IPS-15b (cell line): ENCODE results near the gene CORO1C.
"Not testable (repeated sequence)": the region's sequence is repeated elsewhere in the genome, so short reads cannot be mapped to it uniquely, and the experiment has no call there.

Experiments
- H3K27me3 ChIP-seq: one replicate; pipeline ENCODE4 v1.6.1; 2013; ENCODE audit warnings: low read length; ENCODE audit not compliant: control insufficient read depth, insufficient read depth
- H3K36me3 ChIP-seq: one replicate; pipeline ENCODE4 v1.6.1; 2013; ENCODE audit warnings: low read length; ENCODE audit not compliant: control insufficient read depth, insufficient read depth
- H3K4me1 ChIP-seq: one replicate; pipeline ENCODE4 v1.6.1; 2013; ENCODE audit warnings: mild to moderate bottlenecking, low read length; ENCODE audit not compliant: control insufficient read depth, insufficient read depth
- H3K4me3 ChIP-seq: one replicate; pipeline ENCODE4 v1.5.1; 2013; ENCODE audit warnings: low read depth, low read length
- H3K9ac ChIP-seq: one replicate; pipeline ENCODE4 v1.6.1; 2013; ENCODE audit warnings: low read depth, mild to moderate bottlenecking, low read length
- H3K9me3 ChIP-seq: one replicate; pipeline ENCODE4 v1.6.1; 2013; ENCODE audit warnings: mild to moderate bottlenecking, low read length; ENCODE audit not compliant: control insufficient read depth, insufficient read depth

CORO1C gene

DNA sequence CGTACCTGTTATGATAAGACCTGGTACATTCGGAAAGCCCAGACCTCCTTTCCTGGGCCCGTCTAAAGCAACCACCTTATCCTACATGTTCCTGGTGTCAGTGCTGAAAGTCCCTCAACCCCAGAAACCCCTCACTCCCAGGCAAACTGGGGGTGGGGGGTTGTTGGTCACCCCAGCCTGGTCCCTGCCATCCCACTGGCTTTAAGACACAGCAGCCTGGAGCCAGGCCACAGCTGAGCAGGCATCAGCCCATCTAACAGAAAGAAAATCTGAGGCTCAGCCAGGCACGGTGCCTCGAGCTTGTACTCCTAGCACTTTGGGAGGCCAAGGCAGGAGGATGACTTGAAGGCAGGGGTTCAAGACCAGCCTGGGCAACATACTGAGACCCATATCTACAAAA lies 102.2 kb downstream of the CORO1C start:
- Histone ChIP-seq H3K4me1 (peaks cover 2% of the 10 kb centered on the region), H3K27me3 (no peaks in the 10 kb centered on the region), H3K9me3 (no peaks in the 10 kb centered on the region)

DNA sequence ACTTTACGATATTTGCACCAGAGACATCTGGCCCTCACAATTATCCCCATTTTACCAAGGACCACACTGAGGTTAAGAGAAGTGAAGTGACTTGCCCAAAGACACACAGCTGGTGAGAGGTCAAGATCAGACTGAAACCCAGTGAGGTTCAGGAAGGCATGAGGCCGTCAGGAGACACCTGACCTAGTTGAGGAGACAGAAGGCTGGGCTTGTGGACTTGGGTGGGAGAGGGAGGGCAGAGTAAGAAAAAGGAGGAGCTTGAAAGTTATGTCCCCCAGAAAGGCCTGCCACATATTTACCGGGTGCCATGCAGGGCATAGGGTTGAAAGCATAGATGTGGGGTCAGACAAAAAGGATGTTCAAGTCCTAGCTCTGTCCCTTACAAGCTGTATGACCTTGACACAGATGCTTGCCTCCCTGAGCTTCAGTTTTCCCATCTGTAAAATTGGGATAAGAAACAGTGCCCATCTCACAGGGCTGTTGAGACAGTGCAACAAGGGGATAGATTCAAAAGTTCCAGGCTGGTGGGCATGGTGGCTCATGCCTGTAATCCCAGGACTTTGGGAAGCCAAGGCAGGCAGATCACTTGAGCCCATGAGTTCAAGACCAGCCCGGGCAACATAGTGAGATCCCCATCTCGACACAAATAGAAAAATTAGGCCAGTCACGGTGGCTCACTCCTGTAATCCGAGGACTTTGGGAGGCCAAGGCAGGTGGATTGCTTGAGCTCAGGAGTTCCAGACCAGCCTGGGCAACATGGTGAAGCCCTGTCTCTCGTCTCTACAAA lies 104.0 kb downstream of the CORO1C start:
- peaks cover 5% of the 10 kb centered on the region for H3K4me1 ChIP-seq
- no peaks in the 10 kb centered on the region for H3K9me3 ChIP-seq
- H3K9ac ChIP-seq, result no peak overlapping the region
- H3K27me3 ChIP-seq, result no peaks in the 10 kb centered on the region
- no peak overlapping the region for H3K4me3 ChIP-seq
- H3K36me3 ChIP-seq, result no peaks in the 10 kb centered on the region

More for the DNA sequence above, 102.2 kb downstream of the CORO1C start:
- H3K36me3 ChIP-seq, result no peaks in the 10 kb centered on the region
- no peak overlapping the region for H3K4me3 ChIP-seq
- no peak overlapping the region for H3K9ac ChIP-seq

DNA sequence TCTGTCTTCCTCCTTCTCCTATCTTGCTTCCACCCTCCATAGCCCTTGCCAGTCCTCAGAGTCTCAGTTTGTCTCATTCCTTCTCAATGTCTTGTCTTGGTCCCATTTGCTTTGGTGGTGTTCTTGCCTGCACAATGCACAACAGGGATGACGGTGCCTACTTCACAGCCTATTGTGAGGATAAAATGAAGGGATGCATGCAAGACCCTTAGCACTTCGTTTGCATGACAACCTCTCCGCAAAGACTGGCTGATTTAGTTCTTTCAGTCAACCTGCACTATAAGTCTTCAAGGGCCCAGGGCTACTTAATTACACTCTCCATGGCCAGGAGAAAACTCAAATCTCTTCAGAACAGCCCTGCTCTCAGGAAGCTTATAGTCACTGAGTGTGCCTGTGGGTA lies 106.1 kb downstream of the CORO1C start:
- Histone ChIP-seq H3K4me3 (no peak overlapping the region), H3K4me1 (peaks cover 8% of the 10 kb centered on the region), H3K9me3 (no peaks in the 10 kb centered on the region), H3K9ac (no peak overlapping the region), H3K27me3 (no peaks in the 10 kb centered on the region), H3K36me3 (no peaks in the 10 kb centered on the region)

DNA sequence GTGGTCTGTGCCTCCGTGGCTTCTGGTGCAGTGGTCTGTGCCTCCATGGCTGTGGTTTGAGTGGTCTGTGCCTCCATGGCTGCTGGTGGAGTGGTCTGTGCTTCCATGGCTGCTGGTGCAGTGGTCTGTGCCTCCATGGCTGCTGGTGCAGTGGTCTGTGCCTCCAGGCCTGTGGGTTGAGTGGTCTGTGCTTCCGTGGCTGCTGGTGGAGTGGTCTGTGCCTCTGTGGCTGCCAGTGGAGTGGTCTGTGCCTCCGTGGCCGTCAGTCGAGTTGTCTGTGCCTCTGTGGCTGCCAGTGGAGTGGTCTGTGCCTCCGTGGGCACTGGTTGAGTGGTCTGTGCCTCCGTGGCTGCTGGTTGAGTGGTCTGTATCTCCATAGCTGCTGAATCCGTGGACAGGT lies 107.7 kb downstream of the CORO1C start:
- no peaks in the 10 kb centered on the region for H3K9me3 ChIP-seq

GRCh38 chr12:108622921-108623514 lies 108.3 kb downstream of the CORO1C start:
- H3K9ac ChIP-seq, result no peak overlapping the region
- no peaks in the 10 kb centered on the region for H3K36me3 ChIP-seq
- H3K9me3 ChIP-seq, result no peaks in the 10 kb centered on the region
- H3K4me3 ChIP-seq, result no peak overlapping the region
- H3K27me3 ChIP-seq, result no peaks in the 10 kb centered on the region
- H3K4me1 ChIP-seq, result peaks cover 8% of the 10 kb centered on the region

More for the DNA sequence above, 107.7 kb downstream of the CORO1C start:
- no peak overlapping the region for H3K4me3 ChIP-seq
- H3K4me1 ChIP-seq, result peaks cover 8% of the 10 kb centered on the region
- H3K36me3 ChIP-seq, result no peaks in the 10 kb centered on the region
- H3K9ac ChIP-seq, result no peak overlapping the region
- H3K27me3 ChIP-seq, result no peaks in the 10 kb centered on the region

DNA sequence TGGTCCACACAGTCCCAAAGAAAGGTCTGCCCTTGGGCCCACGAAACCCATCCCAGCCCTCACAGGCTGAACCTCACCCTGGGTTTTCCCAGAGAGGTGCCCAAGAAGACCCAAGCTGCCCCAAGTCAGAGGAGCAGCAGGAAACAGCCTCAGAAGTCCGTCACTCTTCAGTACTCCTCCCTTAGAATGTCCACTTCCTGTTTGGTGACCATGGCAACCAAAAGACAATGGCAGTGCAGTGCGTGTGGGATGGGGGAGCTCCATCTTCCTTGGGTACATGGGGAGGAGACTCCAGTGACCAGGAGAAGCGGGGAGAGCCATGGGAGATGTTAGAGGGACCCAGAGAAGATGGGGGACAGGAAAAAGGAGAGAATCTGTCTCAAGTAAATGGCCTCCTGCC lies 108.9 kb downstream of the CORO1C start:
- peaks cover 8% of the 10 kb centered on the region for H3K4me1 ChIP-seq
- H3K9ac ChIP-seq, result no peak overlapping the region
- no peak overlapping the region for H3K4me3 ChIP-seq

DNA sequence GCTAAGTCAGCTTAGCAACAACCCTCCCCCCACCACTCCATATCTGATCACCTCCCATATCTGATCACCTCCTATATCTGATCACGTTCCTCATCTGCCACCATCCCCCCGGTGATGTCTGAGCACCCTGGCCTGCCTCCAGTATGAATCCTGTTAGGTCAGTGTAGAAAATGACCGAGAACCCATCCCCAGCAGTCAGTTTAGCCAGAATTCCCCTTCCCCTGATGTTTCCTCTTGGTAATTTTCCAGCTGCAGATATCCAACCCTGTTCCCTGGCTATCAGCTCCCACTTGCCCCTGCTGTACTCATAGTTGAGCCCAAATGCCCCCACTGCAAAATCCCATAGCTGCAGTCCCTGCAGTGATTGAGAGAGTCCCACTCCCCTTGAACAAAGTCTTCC lies 110.2 kb downstream of the CORO1C start:
- Histone ChIP-seq H3K27me3 (no peaks in the 10 kb centered on the region), H3K36me3 (peaks cover 2% of the 10 kb centered on the region), H3K9me3 (no peaks in the 10 kb centered on the region), H3K4me3 (no peak overlapping the region), H3K9ac (no peak overlapping the region), H3K4me1 (peaks cover 8% of the 10 kb centered on the region)

More for the DNA sequence above, 108.9 kb downstream of the CORO1C start:
- H3K9me3 ChIP-seq, result no peaks in the 10 kb centered on the region
- H3K36me3 ChIP-seq, result no peaks in the 10 kb centered on the region
- no peaks in the 10 kb centered on the region for H3K27me3 ChIP-seq

DNA sequence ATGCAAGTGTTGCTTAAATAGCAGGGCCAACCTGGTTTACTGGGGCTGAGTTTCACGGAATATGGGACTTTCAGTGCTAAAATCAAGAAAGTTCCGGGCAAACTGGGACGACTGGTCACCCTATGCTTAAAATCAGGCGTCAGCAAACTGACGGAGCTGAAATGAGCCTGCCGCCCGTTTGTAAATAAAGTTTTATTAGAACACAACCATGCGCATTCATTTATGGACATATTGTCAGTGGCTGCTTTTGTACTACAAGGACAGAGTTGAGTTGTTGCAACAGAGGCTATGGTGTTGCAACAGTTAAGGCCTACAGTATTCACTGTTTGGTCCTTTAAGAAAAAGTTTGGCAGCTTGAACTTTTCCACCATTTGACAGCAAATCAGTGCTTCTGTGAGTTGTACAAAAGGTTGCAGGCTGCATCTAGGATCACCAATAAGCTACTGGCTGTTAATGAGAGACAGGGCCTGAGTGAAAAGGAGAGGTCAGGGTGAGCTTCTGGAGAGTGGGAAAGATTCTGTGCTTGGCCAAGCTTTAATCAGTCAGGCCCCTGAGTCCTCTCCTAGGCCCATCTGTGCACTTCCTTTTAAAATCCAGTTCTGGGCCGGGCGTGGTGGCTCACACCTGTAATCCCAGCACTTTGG lies 111.0 kb downstream of the CORO1C start:
- H3K36me3 ChIP-seq, result peaks cover 2% of the 10 kb centered on the region

DNA sequence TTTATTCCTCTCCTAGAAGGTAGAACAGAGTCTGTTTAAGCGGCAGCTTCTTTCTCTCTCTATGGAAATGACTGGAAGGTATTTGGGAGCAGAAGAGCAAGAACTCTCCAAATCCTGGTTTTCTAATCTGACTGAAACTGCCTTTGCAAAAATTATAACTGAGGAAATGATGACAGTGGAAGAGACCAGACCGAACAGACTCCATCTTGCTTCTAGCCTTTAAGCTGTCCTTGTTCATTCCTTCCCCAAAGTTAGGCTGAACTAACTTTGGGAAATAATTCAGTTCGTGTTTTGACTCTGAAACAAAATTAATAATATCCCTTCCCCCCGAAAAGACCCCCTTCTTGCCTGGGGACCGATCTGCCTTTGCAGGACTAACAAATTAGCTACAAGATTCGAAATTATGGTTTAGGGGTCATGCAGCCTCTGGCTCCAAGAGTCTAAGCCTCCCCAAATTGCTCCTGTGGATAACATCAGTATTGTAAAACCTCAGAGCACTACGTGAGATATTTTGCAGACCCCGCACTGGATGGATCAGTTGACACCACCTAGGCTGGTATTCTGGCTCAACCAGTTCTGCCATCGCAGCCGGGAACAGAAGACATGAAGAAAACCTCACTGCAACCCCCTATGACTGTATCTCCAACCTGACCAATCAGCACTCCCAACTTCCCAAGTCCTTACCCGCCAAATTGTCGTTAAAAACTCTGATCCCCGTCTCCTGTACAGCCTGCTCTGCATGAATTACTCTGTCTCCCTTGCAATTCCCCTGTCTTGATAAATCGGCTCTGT lies 111.8 kb downstream of the CORO1C start:
- Histone ChIP-seq H3K4me1 (peaks cover 6% of the 10 kb centered on the region), H3K4me3 (no peak overlapping the region), H3K27me3 (no peaks in the 10 kb centered on the region), H3K9ac (no peak overlapping the region), H3K9me3 (no peaks in the 10 kb centered on the region), H3K36me3 (peaks cover 2% of the 10 kb centered on the region)

More for the DNA sequence above, 111.0 kb downstream of the CORO1C start:
- Histone ChIP-seq H3K9ac (peak overlapping the region; percentile 24), H3K4me1 (peaks cover 8% of the 10 kb centered on the region), H3K27me3 (no peaks in the 10 kb centered on the region), H3K4me3 (no peak overlapping the region), H3K9me3 (no peaks in the 10 kb centered on the region)

DNA sequence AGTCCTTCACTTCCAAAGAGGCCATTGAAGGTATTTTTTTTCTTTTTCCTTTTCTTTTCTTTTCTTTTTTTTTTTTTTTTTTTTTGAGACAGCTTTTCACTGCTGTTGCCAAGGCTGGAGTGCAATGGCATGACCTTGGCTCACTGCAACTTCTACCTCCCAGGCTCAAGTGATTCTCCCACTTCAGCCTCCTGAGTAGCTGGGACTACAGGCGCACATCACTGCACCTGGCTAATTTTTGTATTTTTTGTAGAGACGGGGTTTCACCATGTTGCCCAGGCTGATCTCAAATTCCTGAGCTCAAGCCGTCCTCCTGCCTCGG lies 112.4 kb downstream of the CORO1C start:
- not testable (repeated sequence) for H3K9me3 ChIP-seq, H3K9ac ChIP-seq, H3K36me3 ChIP-seq, H3K27me3 ChIP-seq, H3K4me1 ChIP-seq, H3K4me3 ChIP-seq

GRCh38 chr12:108618079-108618952 lies 113.0 kb downstream of the CORO1C start:
- Histone ChIP-seq H3K9me3 (no peaks in the 10 kb centered on the region), H3K9ac (no peak overlapping the region), H3K27me3 (no peaks in the 10 kb centered on the region), H3K4me3 (no peak overlapping the region), H3K4me1 (peaks cover 6% of the 10 kb centered on the region), H3K36me3 (peaks cover 2% of the 10 kb centered on the region)
